Natural killer cell (primary cell): ENCODE measurements around the gene TXLNG. TPM values are rescaled to one million over a fixed set of nuclear protein-coding genes. Genes with fewer than 3 reads are reported as not detected.

ENCODE experiments used
- ATAC-seq, 3 donors: fragments of 150-1000 bp in 2 of 3; fragments of 200-7000 bp in 1 of 3; cut with Tn5 transposase; 1 replicate in 1 of 3; 2 replicates in 2 of 3; pipeline ENCODE4 v1.10.0; 2021; ENCODE audit warnings: mild to moderate bottlenecking in 2 of 3, moderate library complexity in 2 of 3
- DNase-seq, 2 donors: peaks; one replicate each; pipeline versions ENCODE4 v3.0.0 to v3.0.0-alpha.2; 2013 to 2021; ENCODE audit warnings: mixed read lengths in 1 of 2
- H3K27ac ChIP-seq: one replicate; pipeline ENCODE4 v1.5.1; 2013; ENCODE audit warnings: mild to moderate bottlenecking, low read length
- H3K27me3 ChIP-seq: one replicate; pipeline ENCODE4 v1.6.1; 2013; ENCODE audit warnings: low read length; ENCODE audit not compliant: control insufficient read depth, insufficient read depth
- H3K36me3 ChIP-seq: one replicate; pipeline ENCODE4 v1.6.1; 2013; ENCODE audit warnings: low read length; ENCODE audit not compliant: control insufficient read depth, insufficient read depth
- H3K4me1 ChIP-seq: one replicate; pipeline ENCODE4 v1.6.1; 2013; ENCODE audit warnings: low read length; ENCODE audit not compliant: control insufficient read depth, insufficient read depth
- H3K4me3 ChIP-seq: one replicate; pipeline ENCODE4 v1.5.1; 2013; ENCODE audit warnings: low read length
- H3K9me3 ChIP-seq: one replicate; pipeline ENCODE4 v1.6.1; 2013; ENCODE audit warnings: low read length; ENCODE audit not compliant: control insufficient read depth, insufficient read depth
- H3K27ac Mint-ChIP-seq, 2 donors: one replicate each; pipeline ENCODE4 v1.8.0; 2022; ENCODE audit warnings: mild to moderate bottlenecking in 2 of 2, mixed read lengths in 2 of 2, moderate library complexity in 1 of 2
- H3K27me3 Mint-ChIP-seq, 2 donors: one replicate each; pipeline ENCODE4 v1.8.0; 2022; ENCODE audit warnings: low read depth in 2 of 2, mixed read lengths in 2 of 2
- H3K36me3 Mint-ChIP-seq: one replicate; pipeline ENCODE4 v1.8.0; 2022; ENCODE audit warnings: mixed read lengths
- H3K4me1 Mint-ChIP-seq, 2 donors: one replicate each; pipeline ENCODE4 v1.8.0; 2022; ENCODE audit warnings: mixed read lengths in 2 of 2
- H3K4me3 Mint-ChIP-seq: one replicate; pipeline ENCODE4 v1.8.0; 2022; ENCODE audit warnings: mild to moderate bottlenecking, moderate library complexity, mixed read lengths
- H3K9me3 Mint-ChIP-seq, 2 donors: one replicate each; pipeline ENCODE4 v1.8.0; 2022; ENCODE audit warnings: mixed read lengths in 2 of 2
- WGBS: methylation state at CpG from one replicate; pipeline ENCODE4 v1.1.7; 2013; ENCODE audit warnings: missing lambda C conversion rate; ENCODE audit not compliant: insufficient coverage; 5-methylcytosine and 5-hydroxymethylcytosine counted together
- intact Hi-C: fragments of 100-400 bp; cut with micrococcal nuclease; formaldehyde crosslinking; loops from one replicate; pipeline ENCODE4 v1.14.2; 2022
- total RNA-seq, 4 donors: library from RNA; stranded (reverse); fragments of 120-200 nt in 1 of 4; gene quantifications; one replicate each; pipeline versions ENCODE4 v1.2.3 to v1.2.4, GENCODE V29; 2013 to 2022
- TF ChIP-seq, protein P1 (sequence below): fragments of 200-600 bp; IDR thresholded peaks from one replicate; pipeline ENCODE4 v1.8.0; 2022; ENCODE audit warnings: antibody characterized with exemption

TXLNG gene
- total RNA-seq, 3 donors from 2014 or later (not counting 1 experiment from before 2014, with no cell fraction given), result 8.1 to 16.9 (median 9.9) TPM

DNA sequence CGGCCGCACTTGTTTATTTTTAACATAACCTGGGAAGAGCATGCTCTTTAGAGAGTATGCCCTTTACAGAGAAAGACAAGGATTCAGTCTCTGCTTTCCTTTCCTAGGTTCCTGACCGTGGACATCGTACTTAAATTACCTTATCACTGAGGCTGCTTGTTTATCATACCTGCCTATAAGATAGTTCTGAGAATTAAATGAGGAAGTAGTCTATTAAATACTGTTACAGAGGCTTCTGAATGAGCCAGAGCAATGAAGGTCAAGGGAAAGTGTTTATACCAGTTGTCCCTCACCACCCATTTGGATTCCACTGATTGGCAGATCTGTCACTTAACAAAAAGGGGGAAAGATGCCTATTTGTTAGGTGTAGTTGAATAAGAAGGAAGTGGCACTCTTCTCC is 10.0 kb downstream of the TXLNG start:
- intact Hi-C loops, result no loop called here
- DNase-seq (no peak), ATAC-seq (no peak)
- H3K36me3 Mint-ChIP-seq, result no peaks in the 10 kb centered on the region
- Histone ChIP-seq H3K27me3 (no peaks in the 10 kb centered on the region), H3K4me1 (no peaks in the 10 kb centered on the region), H3K9me3 (no peaks in the 10 kb centered on the region), H3K27ac (no peak overlapping the region), H3K4me3 (no peak overlapping the region), H3K36me3 (peaks cover 4% of the 10 kb centered on the region)
- H3K9me3 Mint-ChIP-seq, result no peaks in the 10 kb centered on the region
- no peak overlapping the region for H3K27ac Mint-ChIP-seq
- H3K4me3 Mint-ChIP-seq, result no peak overlapping the region
- no peaks in the 10 kb centered on the region for H3K27me3 Mint-ChIP-seq
- TF ChIP-seq, protein P1, sequence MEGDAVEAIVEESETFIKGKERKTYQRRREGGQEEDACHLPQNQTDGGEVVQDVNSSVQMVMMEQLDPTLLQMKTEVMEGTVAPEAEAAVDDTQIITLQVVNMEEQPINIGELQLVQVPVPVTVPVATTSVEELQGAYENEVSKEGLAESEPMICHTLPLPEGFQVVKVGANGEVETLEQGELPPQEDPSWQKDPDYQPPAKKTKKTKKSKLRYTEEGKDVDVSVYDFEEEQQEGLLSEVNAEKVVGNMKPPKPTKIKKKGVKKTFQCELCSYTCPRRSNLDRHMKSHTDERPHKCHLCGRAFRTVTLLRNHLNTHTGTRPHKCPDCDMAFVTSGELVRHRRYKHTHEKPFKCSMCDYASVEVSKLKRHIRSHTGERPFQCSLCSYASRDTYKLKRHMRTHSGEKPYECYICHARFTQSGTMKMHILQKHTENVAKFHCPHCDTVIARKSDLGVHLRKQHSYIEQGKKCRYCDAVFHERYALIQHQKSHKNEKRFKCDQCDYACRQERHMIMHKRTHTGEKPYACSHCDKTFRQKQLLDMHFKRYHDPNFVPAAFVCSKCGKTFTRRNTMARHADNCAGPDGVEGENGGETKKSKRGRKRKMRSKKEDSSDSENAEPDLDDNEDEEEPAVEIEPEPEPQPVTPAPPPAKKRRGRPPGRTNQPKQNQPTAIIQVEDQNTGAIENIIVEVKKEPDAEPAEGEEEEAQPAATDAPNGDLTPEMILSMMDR, result no peak
- WGBS, result 100% methylated on average over 2 of the region's 4 CpGs
- no peaks in the 10 kb centered on the region for H3K4me1 Mint-ChIP-seq

DNA sequence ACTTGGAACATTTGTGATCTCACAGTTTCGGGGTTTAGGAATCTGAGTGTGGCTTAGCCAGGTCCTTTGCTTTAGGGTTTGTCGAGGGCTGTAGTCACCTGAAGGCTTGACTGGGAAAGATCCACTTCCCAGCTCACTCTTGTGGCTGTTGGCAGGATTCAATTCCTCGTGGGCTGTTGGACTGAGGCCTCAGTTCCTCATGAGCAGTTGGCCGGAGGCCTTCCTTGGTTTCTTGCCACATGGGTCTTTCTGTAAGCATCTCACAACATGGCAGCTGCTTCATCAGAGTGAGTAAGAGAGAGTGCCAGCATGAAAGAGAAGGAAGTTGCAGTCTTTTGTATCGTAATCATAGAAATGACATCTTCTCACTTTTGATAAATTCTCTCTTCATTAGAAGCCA is 11.1 kb downstream of the TXLNG start:
- no peak overlapping the region for H3K4me3 Mint-ChIP-seq
- 95% methylated on average over 4 of the region's 5 CpGs for WGBS
- TF ChIP-seq, protein P1, result no peak
- ATAC-seq (no peak), DNase-seq (no peak)
- Histone ChIP-seq H3K27me3 (no peaks in the 10 kb centered on the region), H3K9me3 (no peaks in the 10 kb centered on the region), H3K27ac (no peak overlapping the region), H3K4me3 (no peak overlapping the region), H3K4me1 (no peaks in the 10 kb centered on the region), H3K36me3 (peaks cover 4% of the 10 kb centered on the region)
- no peaks in the 10 kb centered on the region for H3K4me1 Mint-ChIP-seq
- no peaks in the 10 kb centered on the region for H3K36me3 Mint-ChIP-seq
- no peak overlapping the region for H3K27ac Mint-ChIP-seq
- no peaks in the 10 kb centered on the region for H3K9me3 Mint-ChIP-seq
- no peaks in the 10 kb centered on the region for H3K27me3 Mint-ChIP-seq
- intact Hi-C loops, result no loop called here

DNA sequence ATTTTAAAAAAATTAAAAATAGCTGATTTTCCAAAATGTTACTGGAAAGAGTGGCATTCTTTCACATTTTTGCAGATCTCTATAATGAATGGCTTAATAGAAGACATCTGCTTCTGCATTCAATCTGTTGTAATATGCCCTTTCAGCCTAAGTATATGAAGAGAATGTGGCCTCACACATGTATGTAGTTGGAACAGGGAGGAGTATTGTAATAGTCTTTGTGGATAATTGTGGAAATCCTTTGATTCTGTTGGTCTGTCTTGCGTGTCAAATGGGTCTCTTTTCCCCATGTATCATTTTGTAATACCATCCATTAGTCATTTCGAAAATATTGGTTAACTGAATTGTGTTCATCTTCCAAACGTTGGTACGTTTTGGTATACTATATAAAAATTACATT is 11.6 kb downstream of the TXLNG start:
- no peak for ATAC-seq
- H3K9me3 Mint-ChIP-seq, result no peaks in the 10 kb centered on the region
- H3K4me3 ChIP-seq, result no peak overlapping the region
- no peaks in the 10 kb centered on the region for H3K27me3 Mint-ChIP-seq
- no peak overlapping the region for H3K27ac Mint-ChIP-seq
- no peaks in the 10 kb centered on the region for H3K4me1 Mint-ChIP-seq
- H3K4me3 Mint-ChIP-seq, result no peak overlapping the region
- H3K27ac ChIP-seq, result no peak overlapping the region
- no peaks in the 10 kb centered on the region for H3K9me3 ChIP-seq
- H3K4me1 ChIP-seq, result no peaks in the 10 kb centered on the region
- no peaks in the 10 kb centered on the region for H3K27me3 ChIP-seq
- TF ChIP-seq, protein P1, result no peak
- H3K36me3 Mint-ChIP-seq, result no peaks in the 10 kb centered on the region
- DNase-seq, result no peak
- no CpG with 5 or more reads among the region's 4 CpGs for WGBS
- peaks cover 4% of the 10 kb centered on the region for H3K36me3 ChIP-seq
- intact Hi-C loops, result no loop called here

DNA sequence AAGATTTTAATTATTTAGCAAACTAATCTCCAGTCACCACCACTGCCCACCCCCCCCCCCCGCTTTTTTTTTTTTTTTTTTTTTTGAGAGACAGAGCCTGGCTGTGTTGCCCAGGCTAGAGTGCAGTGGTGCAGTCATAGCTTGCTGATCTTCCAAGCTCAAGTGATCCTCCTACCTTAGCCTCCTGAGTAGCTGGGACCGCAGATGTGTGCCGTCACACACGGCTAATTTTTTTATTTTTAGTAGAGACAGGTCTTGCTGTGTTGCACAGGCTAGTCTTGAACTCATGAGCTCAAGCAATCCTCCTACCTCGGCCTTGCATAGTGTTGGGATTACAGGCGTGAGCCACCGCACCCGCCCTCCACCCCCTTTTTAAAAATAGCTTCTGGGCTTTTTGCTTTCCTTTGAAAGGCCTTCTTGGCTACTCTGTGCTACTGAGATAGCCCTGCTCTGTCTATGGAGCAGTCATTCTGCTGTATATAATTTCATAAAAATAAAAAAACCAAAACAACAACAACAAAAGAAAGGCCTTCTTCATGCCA is 18.7 kb downstream of the TXLNG start:
- WGBS, result 74% methylated on average over 5 of the region's 8 CpGs
- no peaks in the 10 kb centered on the region for H3K4me1 ChIP-seq
- ATAC-seq (no peak), DNase-seq (no peak)
- Mint-ChIP-seq H3K9me3 (no peaks in the 10 kb centered on the region), H3K4me3 (no peak overlapping the region), H3K27ac (no peak overlapping the region), H3K4me1 (peaks cover 9 to 24% of the 10 kb centered on the region in 2 donors), H3K36me3 (no peaks in the 10 kb centered on the region), H3K27me3 (no peaks in the 10 kb centered on the region)
- no peak overlapping the region for H3K27ac ChIP-seq
- no peaks in the 10 kb centered on the region for H3K36me3 ChIP-seq
- intact Hi-C loops, result loop anchor here (1.0 kb wide), 1 partner anchor 8 kb away; no protein-coding TSS in a partner anchor
- no peak overlapping the region for H3K4me3 ChIP-seq
- TF ChIP-seq, protein P1, result no peak
- H3K9me3 ChIP-seq, result no peaks in the 10 kb centered on the region
- H3K27me3 ChIP-seq, result no peaks in the 10 kb centered on the region
